ENCODE results near the gene THSD7B. TPM values are rescaled to one million over a fixed set of nuclear protein-coding genes. Genes with fewer than 3 reads are reported as not detected.
A peak's percentile ranks its signal among the peaks of the same experiment; 100 is the strongest.

THSD7B gene
- total and polyA plus RNA-seq, 10 of the 15 experiments (the other 5 are each of a cell fraction or from before 2014, with no cell fraction given): 0.03 to 0.56 (median 0.28) TPM

DNA sequence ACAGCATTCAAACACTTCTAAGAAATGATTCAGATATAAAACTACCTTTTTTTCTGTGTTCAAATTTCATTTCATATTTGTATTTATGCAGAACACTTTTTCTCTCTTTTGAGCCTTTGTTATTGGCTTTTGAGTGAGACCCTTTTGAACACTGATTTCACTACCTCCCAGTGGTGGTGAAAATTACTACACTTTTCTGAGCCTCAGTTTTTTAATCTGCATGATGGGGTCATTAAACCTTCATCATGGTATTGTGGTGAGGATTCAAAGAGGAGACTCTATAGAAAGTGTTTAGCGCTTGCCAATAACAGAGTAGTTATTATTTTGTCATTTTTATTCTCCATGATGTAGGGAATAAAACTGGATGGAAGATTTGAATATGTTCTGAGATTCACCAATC lies 169.8 kb downstream of the THSD7B start:
- ATAC-seq (no peak), FAIRE-seq (no peak), DNase-seq (ENCODE audit: low read depth, low spot score) (no peak)
- no peaks in the 10 kb centered on the region for H4K20me1 ChIP-seq (ENCODE audit: control insufficient read depth, insufficient read depth)
- 47% methylated on average over 1 of the region's 1 CpG for WGBS (ENCODE audit: insufficient coverage, insufficient replicate concordance, low lambda C conversion rate, missing lambda C conversion rate)
- H3K27ac ChIP-seq (ENCODE audit: control insufficient read depth, insufficient read depth): no peak overlapping the region
- intact Hi-C loops (cut with micrococcal nuclease; ENCODE audit: unreplicated experiment): loop anchor here (10.0 kb wide), 2 partner anchors 530 to 740 kb away; no protein-coding TSS in a partner anchor
- no peak overlapping the region for H2AFZ ChIP-seq (ENCODE audit: control insufficient read depth, low read depth, low read length)
- no peaks in the 10 kb centered on the region for H3K9me3 ChIP-seq (replicated peaks; ENCODE audit: control insufficient read depth, insufficient read depth, low read length)
- H3K9ac ChIP-seq (ENCODE audit: control insufficient read depth, insufficient read depth, low read length): no peak overlapping the region
- no peak for TF ChIP-seq CHD4 (IDR thresholded peaks at IDR 0.05)
- TF ChIP-seq, protein P1, sequence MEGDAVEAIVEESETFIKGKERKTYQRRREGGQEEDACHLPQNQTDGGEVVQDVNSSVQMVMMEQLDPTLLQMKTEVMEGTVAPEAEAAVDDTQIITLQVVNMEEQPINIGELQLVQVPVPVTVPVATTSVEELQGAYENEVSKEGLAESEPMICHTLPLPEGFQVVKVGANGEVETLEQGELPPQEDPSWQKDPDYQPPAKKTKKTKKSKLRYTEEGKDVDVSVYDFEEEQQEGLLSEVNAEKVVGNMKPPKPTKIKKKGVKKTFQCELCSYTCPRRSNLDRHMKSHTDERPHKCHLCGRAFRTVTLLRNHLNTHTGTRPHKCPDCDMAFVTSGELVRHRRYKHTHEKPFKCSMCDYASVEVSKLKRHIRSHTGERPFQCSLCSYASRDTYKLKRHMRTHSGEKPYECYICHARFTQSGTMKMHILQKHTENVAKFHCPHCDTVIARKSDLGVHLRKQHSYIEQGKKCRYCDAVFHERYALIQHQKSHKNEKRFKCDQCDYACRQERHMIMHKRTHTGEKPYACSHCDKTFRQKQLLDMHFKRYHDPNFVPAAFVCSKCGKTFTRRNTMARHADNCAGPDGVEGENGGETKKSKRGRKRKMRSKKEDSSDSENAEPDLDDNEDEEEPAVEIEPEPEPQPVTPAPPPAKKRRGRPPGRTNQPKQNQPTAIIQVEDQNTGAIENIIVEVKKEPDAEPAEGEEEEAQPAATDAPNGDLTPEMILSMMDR (IDR thresholded peaks at IDR 0.05 in 2 of 3, conservative IDR thresholded peaks at IDR 0.05 in 1 of 3; ENCODE audit: control insufficient read depth in 2 of 3, extremely low read depth in 1 of 3, insufficient read depth in 1 of 3, low read depth in 3 of 3, low read length in 3 of 3): 0 out of 6 replicates have a peak, but pooled peaks of 2 of the 3 experiments have one; percentile 3 to 6
- RAD21 ChIA-PET (ENCODE audit: unreplicated experiment): no interaction called here
- H3K4me2 ChIP-seq (ENCODE audit: control insufficient read depth, insufficient read depth): no peak overlapping the region
- no peaks in the 10 kb centered on the region for H3K79me2 ChIP-seq (ENCODE audit: control insufficient read depth, insufficient read depth, low read length)
- no TSS peak for BruUV-seq (replicated peaks)
- in situ Hi-C loops (cut with MboI): no loop called here
- CTCF ChIA-PET: no interaction called here
- POLR2A ChIA-PET: interaction anchor here (0.6 kb wide), 1 partner anchor 1001 kb away, joined by 3 read pairs; no protein-coding TSS in a partner anchor
- no peak overlapping the region for H3K4me3 ChIP-seq
- no peaks in the 10 kb centered on the region for H3K36me3 ChIP-seq (ENCODE audit: control insufficient read depth in 2 of 2, insufficient read depth in 2 of 2, low read length in 1 of 2)
- SMC1A ChIA-PET (ENCODE audit: uncharacterized antibody, unreplicated experiment): no interaction called here
- no peaks in the 10 kb centered on the region for H3K4me1 ChIP-seq (ENCODE audit: control insufficient read depth, insufficient read depth, low read length)
- no peaks in the 10 kb centered on the region for H3K27me3 ChIP-seq (replicated peaks in 1 of 2; ENCODE audit: control insufficient read depth in 2 of 2, insufficient read depth in 2 of 2, low read length in 1 of 2)

DNA sequence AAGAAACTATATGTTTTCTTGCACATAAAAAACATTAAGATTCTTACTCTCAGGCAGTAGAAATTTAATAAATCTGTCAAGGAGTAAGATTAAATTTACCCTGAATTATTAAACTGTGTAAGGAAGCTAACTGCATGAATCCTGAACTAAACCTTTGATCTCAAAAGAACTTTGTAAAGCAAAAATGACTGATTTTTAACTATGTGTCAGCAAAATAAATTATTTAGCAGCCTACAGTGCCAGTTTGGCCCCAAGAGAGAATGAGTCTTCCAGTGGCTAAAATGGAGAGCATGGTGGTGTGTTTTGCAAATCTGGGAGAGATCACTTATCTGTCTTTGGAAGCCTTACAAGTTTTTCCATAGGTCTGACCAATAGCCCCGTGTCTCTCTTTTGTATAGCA lies 190.7 kb downstream of the THSD7B start:
- TF ChIP-seq BRCA1 (IDR thresholded peaks at IDR 0.05; ENCODE audit: low read depth, low read length) (no peak), MEF2B (IDR thresholded peaks at IDR 0.05; ENCODE audit: partially characterized antibody, poor library complexity, severe bottlenecking) (no peak), ZSCAN29 (IDR thresholded peaks at IDR 0.05) (no peak), NR2F1 (conservative IDR thresholded peaks at IDR 0.05) (no peak), RCOR1 (conservative IDR thresholded peaks at IDR 0.05; ENCODE audit: low read depth, low read length) (no peak), ZNF207 (IDR thresholded peaks at IDR 0.05; ENCODE audit: borderline replicate concordance) (no peak), IKZF2 (IDR thresholded peaks at IDR 0.05) (no peak), GABPA (IDR thresholded peaks at IDR 0.05; ENCODE audit: low read depth) (no peak), ZNF384 (IDR thresholded peaks at IDR 0.05; ENCODE audit: borderline replicate concordance, low read depth, low read length) (no peak)
- TF ChIP-seq, protein P2, sequence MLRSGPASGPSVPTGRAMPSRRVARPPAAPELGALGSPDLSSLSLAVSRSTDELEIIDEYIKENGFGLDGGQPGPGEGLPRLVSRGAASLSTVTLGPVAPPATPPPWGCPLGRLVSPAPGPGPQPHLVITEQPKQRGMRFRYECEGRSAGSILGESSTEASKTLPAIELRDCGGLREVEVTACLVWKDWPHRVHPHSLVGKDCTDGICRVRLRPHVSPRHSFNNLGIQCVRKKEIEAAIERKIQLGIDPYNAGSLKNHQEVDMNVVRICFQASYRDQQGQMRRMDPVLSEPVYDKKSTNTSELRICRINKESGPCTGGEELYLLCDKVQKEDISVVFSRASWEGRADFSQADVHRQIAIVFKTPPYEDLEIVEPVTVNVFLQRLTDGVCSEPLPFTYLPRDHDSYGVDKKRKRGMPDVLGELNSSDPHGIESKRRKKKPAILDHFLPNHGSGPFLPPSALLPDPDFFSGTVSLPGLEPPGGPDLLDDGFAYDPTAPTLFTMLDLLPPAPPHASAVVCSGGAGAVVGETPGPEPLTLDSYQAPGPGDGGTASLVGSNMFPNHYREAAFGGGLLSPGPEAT (IDR thresholded peaks at IDR 0.05; ENCODE audit: low read depth): no peak
- TF ChIP-seq, protein P3, sequence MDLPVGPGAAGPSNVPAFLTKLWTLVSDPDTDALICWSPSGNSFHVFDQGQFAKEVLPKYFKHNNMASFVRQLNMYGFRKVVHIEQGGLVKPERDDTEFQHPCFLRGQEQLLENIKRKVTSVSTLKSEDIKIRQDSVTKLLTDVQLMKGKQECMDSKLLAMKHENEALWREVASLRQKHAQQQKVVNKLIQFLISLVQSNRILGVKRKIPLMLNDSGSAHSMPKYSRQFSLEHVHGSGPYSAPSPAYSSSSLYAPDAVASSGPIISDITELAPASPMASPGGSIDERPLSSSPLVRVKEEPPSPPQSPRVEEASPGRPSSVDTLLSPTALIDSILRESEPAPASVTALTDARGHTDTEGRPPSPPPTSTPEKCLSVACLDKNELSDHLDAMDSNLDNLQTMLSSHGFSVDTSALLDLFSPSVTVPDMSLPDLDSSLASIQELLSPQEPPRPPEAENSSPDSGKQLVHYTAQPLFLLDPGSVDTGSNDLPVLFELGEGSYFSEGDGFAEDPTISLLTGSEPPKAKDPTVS (IDR thresholded peaks at IDR 0.05; ENCODE audit: low read depth, low read length): no peak
- POLR2A ChIA-PET: no interaction called here
- FAIRE-seq (no peak), DNase-seq (ENCODE audit: low read depth, low spot score) (no peak), ATAC-seq (no peak)
- intact Hi-C loops (cut with micrococcal nuclease; ENCODE audit: unreplicated experiment): no loop called here
- Histone ChIP-seq H3K36me3 (ENCODE audit: control insufficient read depth in 2 of 2, insufficient read depth in 2 of 2, low read length in 1 of 2) (no peaks in the 10 kb centered on the region), H3K9me3 (replicated peaks; ENCODE audit: control insufficient read depth, insufficient read depth, low read length) (no peaks in the 10 kb centered on the region), H4K20me1 (ENCODE audit: control insufficient read depth, insufficient read depth) (no peaks in the 10 kb centered on the region), H3K4me2 (ENCODE audit: control insufficient read depth, insufficient read depth) (no peak overlapping the region), H3K4me1 (ENCODE audit: control insufficient read depth, insufficient read depth, low read length) (no peaks in the 10 kb centered on the region), H3K4me3 (no peak overlapping the region), H3K79me2 (ENCODE audit: control insufficient read depth, insufficient read depth, low read length) (no peaks in the 10 kb centered on the region), H3K27me3 (replicated peaks in 1 of 2; ENCODE audit: control insufficient read depth in 2 of 2, insufficient read depth in 2 of 2, low read length in 1 of 2) (no peaks in the 10 kb centered on the region), H3K9ac (ENCODE audit: control insufficient read depth, insufficient read depth, low read length) (no peak overlapping the region), H2AFZ (ENCODE audit: control insufficient read depth, low read depth, low read length) (no peak overlapping the region), H3K27ac (ENCODE audit: control insufficient read depth, insufficient read depth) (no peak overlapping the region)
- 0% methylated on average over 1 of the region's 1 CpG for WGBS (ENCODE audit: insufficient coverage, insufficient replicate concordance, low lambda C conversion rate, missing lambda C conversion rate)
- SMC1A ChIA-PET (ENCODE audit: uncharacterized antibody, unreplicated experiment): interaction anchor here (1.1 kb wide), 1 partner anchor 10 kb away, joined by 5 read pairs; no protein-coding TSS in a partner anchor
- in situ Hi-C loops (cut with MboI): no loop called here
- BruUV-seq (replicated peaks): no TSS peak
- CTCF ChIA-PET: no interaction called here
- RAD21 ChIA-PET (ENCODE audit: unreplicated experiment): no interaction called here
